Measurements from ENCODE around the gene PAX5.
"Not testable (repeated sequence)": the region's sequence is repeated elsewhere in the genome, so short reads cannot be mapped to it uniquely, and the experiment has no call there.

Gene PAX5

GRCh38 chr9:36880075-36880474 is 154.0 kb downstream of the PAX5 start:
- DNase-seq (ENCODE audit: low read depth, low spot score): no peak

- no peak for DNase-seq (ENCODE audit: low read depth, low spot score)
Observed at GRCh38 chr9:36878986-36879982, 154.8 kb downstream of the PAX5 start.

GRCh38 chr9:36877239-36877638 is 156.8 kb downstream of the PAX5 start:
- no peak for DNase-seq (ENCODE audit: low read depth, low spot score)

- DNase-seq (ENCODE audit: low read depth, low spot score): no peak
Observed at GRCh38 chr9:36876056-36876455, 158.0 kb downstream of the PAX5 start.

- no peak for DNase-seq (ENCODE audit: low read depth, low spot score)
Observed at GRCh38 chr9:36874921-36875320, 159.1 kb downstream of the PAX5 start.

- no peak for DNase-seq (ENCODE audit: low read depth, low spot score)
Observed at GRCh38 chr9:36874261-36874660, 159.8 kb downstream of the PAX5 start.

GRCh38 chr9:36873247-36873875 is 160.7 kb downstream of the PAX5 start:
- DNase-seq (ENCODE audit: low read depth, low spot score): peak; percentile 38

GRCh38 chr9:36872641-36873040 is 161.4 kb downstream of the PAX5 start:
- DNase-seq (ENCODE audit: low read depth, low spot score): no peak

- DNase-seq (ENCODE audit: low read depth, low spot score): no peak
Observed at GRCh38 chr9:36871606-36872005, 162.5 kb downstream of the PAX5 start.

- DNase-seq (ENCODE audit: low read depth, low spot score): no peak
Observed at GRCh38 chr9:36870960-36871359, 163.1 kb downstream of the PAX5 start.

GRCh38 chr9:36869605-36870004 is 164.5 kb downstream of the PAX5 start:
- not testable (repeated sequence) for DNase-seq (ENCODE audit: low read depth, low spot score)

GRCh38 chr9:36868586-36869282 is 165.3 kb downstream of the PAX5 start:
- DNase-seq (ENCODE audit: low read depth, low spot score): no peak

- no peak for DNase-seq (ENCODE audit: low read depth, low spot score)
Observed at GRCh38 chr9:36867672-36868471, 166.2 kb downstream of the PAX5 start.

GRCh38 chr9:36867241-36867640 is 166.8 kb downstream of the PAX5 start:
- no peak for DNase-seq (ENCODE audit: low read depth, low spot score)

GRCh38 chr9:36866840-36867239 is 167.2 kb downstream of the PAX5 start:
- DNase-seq (ENCODE audit: low read depth, low spot score): no peak

- no peak for DNase-seq (ENCODE audit: low read depth, low spot score)
Observed at GRCh38 chr9:36865731-36866635, 168.1 kb downstream of the PAX5 start.

GRCh38 chr9:36864491-36865410 is 169.3 kb downstream of the PAX5 start:
- no peak for DNase-seq (ENCODE audit: low read depth, low spot score)

GRCh38 chr9:36862206-36863145 is 171.6 kb downstream of the PAX5 start:
- DNase-seq (ENCODE audit: low read depth, low spot score): no peak
